ENCODE data around the gene DEFB112. TPM values are rescaled to one million over a fixed set of nuclear protein-coding genes. Genes with fewer than 3 reads are reported as not detected.

The DEFB112 gene
- polyA plus RNA-seq, 2 donors = not detected

DNA sequence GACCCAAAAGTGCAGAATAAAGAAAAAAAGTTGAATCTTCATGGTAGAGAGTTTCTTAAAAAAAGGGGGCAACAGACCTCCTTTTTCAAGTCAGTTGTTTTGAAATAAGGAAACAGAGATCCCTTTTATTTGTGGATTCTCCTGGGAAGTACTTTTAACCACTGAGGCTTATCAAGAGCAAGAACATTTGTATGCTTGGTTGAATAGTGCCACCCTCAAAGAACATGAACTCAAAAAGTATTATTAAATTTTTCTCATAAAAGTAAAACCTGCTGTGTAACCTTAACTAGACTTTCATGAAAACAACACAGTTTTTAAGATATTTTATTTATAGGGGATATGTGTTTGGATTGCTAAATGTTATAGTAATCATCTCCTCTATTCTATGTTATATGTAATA, 27.8 kb downstream of the DEFB112 start, which contains the start of gene DEFB110:
Gene DEFB110 (minus strand): TSS at position 101 of the 400 bp plus-strand sequence. CDS start 59 bp downstream, at position 42.
- Histone ChIP-seq H3K9me3 (ENCODE audit: control insufficient read depth in 2 of 2, insufficient read depth in 1 of 2, low read depth in 1 of 2, low read length in 1 of 2) (no peaks in the 10 kb centered on the region), H3K36me3 (ENCODE audit: control insufficient read depth in 2 of 2, insufficient read depth in 2 of 2, low read length in 1 of 2) (no peaks in the 10 kb centered on the region), H3K27ac (ENCODE audit: low read depth in 2 of 2, low read length in 1 of 2) (no peak within 1 kb of the TSS), H3K4me1 (ENCODE audit: control insufficient read depth in 2 of 2, insufficient read depth in 2 of 2, low read length in 1 of 2) (no peaks in the 10 kb centered on the region), H3K4me3 (ENCODE audit: low read depth in 1 of 2, low read length in 2 of 2) (no peak within 1 kb of the TSS), H3K27me3 (ENCODE audit: control insufficient read depth in 1 of 2, insufficient read depth in 2 of 2, low read length in 2 of 2) (no peaks in the 10 kb centered on the region)

- Histone ChIP-seq H3K9me3 (ENCODE audit: control insufficient read depth in 2 of 2, insufficient read depth in 1 of 2, low read depth in 1 of 2, low read length in 1 of 2) (no peaks in the 10 kb centered on the region), H3K4me1 (ENCODE audit: control insufficient read depth in 2 of 2, insufficient read depth in 2 of 2, low read length in 1 of 2) (no peaks in the 10 kb centered on the region), H3K4me3 (ENCODE audit: low read depth in 1 of 2, low read length in 2 of 2) (no peak overlapping the region), H3K27ac (ENCODE audit: low read depth in 2 of 2, low read length in 1 of 2) (no peak overlapping the region), H3K36me3 (ENCODE audit: control insufficient read depth in 2 of 2, insufficient read depth in 2 of 2, low read length in 1 of 2) (no peaks in the 10 kb centered on the region), H3K27me3 (ENCODE audit: control insufficient read depth in 1 of 2, insufficient read depth in 2 of 2, low read length in 2 of 2) (no peaks in the 10 kb centered on the region)
- 50 to 59% methylated on average over 3 of the region's 3 CpGs for WGBS, 2 donors
These were observed 41.9 kb downstream of the DEFB112 start for GRCh38 chr6:50007819-50008218.

DNA sequence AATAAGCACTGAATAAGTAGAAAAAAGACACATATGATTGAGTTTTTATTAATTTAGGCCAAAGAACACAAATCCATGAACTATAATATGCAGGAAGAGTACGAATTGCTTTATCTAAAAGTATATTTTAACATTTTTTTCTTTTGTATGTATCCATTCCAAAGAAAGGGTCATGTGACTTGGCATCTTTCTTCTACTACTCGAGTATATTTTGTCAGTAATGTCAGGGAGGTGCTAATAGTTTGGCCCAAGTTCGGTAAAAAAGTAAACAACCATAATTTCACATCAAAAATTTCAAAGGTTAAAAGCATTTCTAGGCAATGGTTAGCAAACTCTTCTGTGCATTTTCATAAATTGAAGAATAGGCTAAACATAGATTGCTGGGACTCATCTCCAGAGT, 46.6 kb downstream of the DEFB112 start:
- no peaks in the 10 kb centered on the region for H3K36me3 ChIP-seq (ENCODE audit: control insufficient read depth in 2 of 2, insufficient read depth in 2 of 2, low read length in 1 of 2)
- no peak overlapping the region for H3K4me3 ChIP-seq (ENCODE audit: low read depth in 1 of 2, low read length in 2 of 2)
- H3K9me3 ChIP-seq (ENCODE audit: control insufficient read depth in 2 of 2, insufficient read depth in 1 of 2, low read depth in 1 of 2, low read length in 1 of 2) = no peaks in the 10 kb centered on the region
- H3K27ac ChIP-seq (ENCODE audit: low read depth in 2 of 2, low read length in 1 of 2) = no peak overlapping the region
- H3K27me3 ChIP-seq (ENCODE audit: control insufficient read depth in 1 of 2, insufficient read depth in 2 of 2, low read length in 2 of 2) = no peaks in the 10 kb centered on the region
- H3K4me1 ChIP-seq (ENCODE audit: control insufficient read depth in 2 of 2, insufficient read depth in 2 of 2, low read length in 1 of 2) = no peaks in the 10 kb centered on the region
- WGBS, 2 donors = 42 to 48% methylated on average over 3 of the region's 3 CpGs

DNA sequence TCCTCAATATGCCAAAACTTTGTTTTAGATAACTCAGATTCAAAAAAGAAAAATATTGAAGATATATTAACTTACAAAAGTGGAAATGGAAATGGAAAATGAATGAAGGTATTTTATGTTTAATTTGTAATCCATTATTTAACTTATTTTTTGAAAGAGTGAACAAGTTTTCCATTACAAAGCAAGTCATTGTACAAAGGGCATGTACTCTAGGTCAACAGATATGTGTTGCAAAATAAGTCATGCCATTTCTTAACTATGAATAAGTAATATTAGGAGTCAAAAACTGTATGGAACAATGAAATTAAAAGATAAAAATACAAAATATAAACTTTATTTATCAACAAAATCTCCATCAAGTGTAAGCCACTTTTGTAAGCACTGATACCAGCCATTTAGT, 54.5 kb downstream of the DEFB112 start:
- Histone ChIP-seq H3K4me1 (ENCODE audit: control insufficient read depth in 2 of 2, insufficient read depth in 2 of 2, low read length in 1 of 2) (no peaks in the 10 kb centered on the region), H3K27ac (ENCODE audit: low read depth in 2 of 2, low read length in 1 of 2) (no peak overlapping the region), H3K36me3 (ENCODE audit: control insufficient read depth in 2 of 2, insufficient read depth in 2 of 2, low read length in 1 of 2) (no peaks in the 10 kb centered on the region), H3K27me3 (ENCODE audit: control insufficient read depth in 1 of 2, insufficient read depth in 2 of 2, low read length in 2 of 2) (no peaks in the 10 kb centered on the region), H3K4me3 (ENCODE audit: low read depth in 1 of 2, low read length in 2 of 2) (no peak overlapping the region), H3K9me3 (ENCODE audit: control insufficient read depth in 2 of 2, insufficient read depth in 1 of 2, low read depth in 1 of 2, low read length in 1 of 2) (no peaks in the 10 kb centered on the region)

Other genes starting within 250 kb of the DEFB112 start
- gene CRISP1, start 183.4 kb downstream of the DEFB112 start, polyA plus RNA-seq = not detected
- not detected for gene DEFB114, start 85.8 kb downstream of the DEFB112 start, polyA plus RNA-seq
- gene DEFB113, start 80.3 kb downstream of the DEFB112 start, polyA plus RNA-seq = not detected
- gene DEFB110, start 27.9 kb downstream of the DEFB112 start, polyA plus RNA-seq = not detected

Data from esophagus (tissue), 2 donors.